Natural killer cell (primary cell): ENCODE measurements around the gene RNF4. TPM values are rescaled to one million over a fixed set of nuclear protein-coding genes. Genes with fewer than 3 reads are reported as not detected.

ENCODE experiments used
- ATAC-seq, 3 donors: fragments of 150-1000 bp in 2 of 3; fragments of 200-7000 bp in 1 of 3; cut with Tn5 transposase; 1 replicate in 1 of 3; 2 replicates in 2 of 3; pipeline ENCODE4 v1.10.0; 2021; ENCODE audit warnings: mild to moderate bottlenecking in 2 of 3, moderate library complexity in 2 of 3
- DNase-seq, 2 donors: peaks; one replicate each; pipeline versions ENCODE4 v3.0.0 to v3.0.0-alpha.2; 2013 to 2021; ENCODE audit warnings: mixed read lengths in 1 of 2
- H3K27ac ChIP-seq: one replicate; pipeline ENCODE4 v1.5.1; 2013; ENCODE audit warnings: mild to moderate bottlenecking, low read length
- H3K27me3 ChIP-seq: one replicate; pipeline ENCODE4 v1.6.1; 2013; ENCODE audit warnings: low read length; ENCODE audit not compliant: control insufficient read depth, insufficient read depth
- H3K36me3 ChIP-seq: one replicate; pipeline ENCODE4 v1.6.1; 2013; ENCODE audit warnings: low read length; ENCODE audit not compliant: control insufficient read depth, insufficient read depth
- H3K4me1 ChIP-seq: one replicate; pipeline ENCODE4 v1.6.1; 2013; ENCODE audit warnings: low read length; ENCODE audit not compliant: control insufficient read depth, insufficient read depth
- H3K4me3 ChIP-seq: one replicate; pipeline ENCODE4 v1.5.1; 2013; ENCODE audit warnings: low read length
- H3K9me3 ChIP-seq: one replicate; pipeline ENCODE4 v1.6.1; 2013; ENCODE audit warnings: low read length; ENCODE audit not compliant: control insufficient read depth, insufficient read depth
- H3K27ac Mint-ChIP-seq, 2 donors: one replicate each; pipeline ENCODE4 v1.8.0; 2022; ENCODE audit warnings: mild to moderate bottlenecking in 2 of 2, mixed read lengths in 2 of 2, moderate library complexity in 1 of 2
- H3K27me3 Mint-ChIP-seq, 2 donors: one replicate each; pipeline ENCODE4 v1.8.0; 2022; ENCODE audit warnings: low read depth in 2 of 2, mixed read lengths in 2 of 2
- H3K36me3 Mint-ChIP-seq: one replicate; pipeline ENCODE4 v1.8.0; 2022; ENCODE audit warnings: mixed read lengths
- H3K4me1 Mint-ChIP-seq, 2 donors: one replicate each; pipeline ENCODE4 v1.8.0; 2022; ENCODE audit warnings: mixed read lengths in 2 of 2
- H3K4me3 Mint-ChIP-seq: one replicate; pipeline ENCODE4 v1.8.0; 2022; ENCODE audit warnings: mild to moderate bottlenecking, moderate library complexity, mixed read lengths
- H3K9me3 Mint-ChIP-seq, 2 donors: one replicate each; pipeline ENCODE4 v1.8.0; 2022; ENCODE audit warnings: mixed read lengths in 2 of 2
- WGBS: methylation state at CpG from one replicate; pipeline ENCODE4 v1.1.7; 2013; ENCODE audit warnings: missing lambda C conversion rate; ENCODE audit not compliant: insufficient coverage; 5-methylcytosine and 5-hydroxymethylcytosine counted together
- intact Hi-C: fragments of 100-400 bp; cut with micrococcal nuclease; formaldehyde crosslinking; loops from one replicate; pipeline ENCODE4 v1.14.2; 2022
- total RNA-seq, 4 donors: library from RNA; stranded (reverse); fragments of 120-200 nt in 1 of 4; gene quantifications; one replicate each; pipeline versions ENCODE4 v1.2.3 to v1.2.4, GENCODE V29; 2013 to 2022
- TF ChIP-seq, protein P1 (sequence below): fragments of 200-600 bp; IDR thresholded peaks from one replicate; pipeline ENCODE4 v1.8.0; 2022; ENCODE audit warnings: antibody characterized with exemption

RNF4 gene
- total RNA-seq, 3 donors from 2014 or later (not counting 1 experiment from before 2014, with no cell fraction given): 103 to 130 (median 123) TPM

GRCh38 chr4:2470791-2471190 lies 1.9 kb downstream of the RNF4 start:
- H3K9me3 Mint-ChIP-seq: no peaks in the 10 kb centered on the region
- peak in 1 of 2 donors; percentile 55 for DNase-seq
- peaks cover 52 to 62% of the 10 kb centered on the region in 2 donors for H3K4me1 Mint-ChIP-seq
- no peaks in the 10 kb centered on the region for H3K36me3 Mint-ChIP-seq
- peak in 1 of 3 donors; percentile 14 for ATAC-seq
- peaks cover 18% of the 10 kb centered on the region for H3K36me3 ChIP-seq
- no peak overlapping the region for H3K4me3 ChIP-seq
- H3K27me3 Mint-ChIP-seq: no peaks in the 10 kb centered on the region
- peaks cover 43% of the 10 kb centered on the region for H3K4me1 ChIP-seq
- no peaks in the 10 kb centered on the region for H3K9me3 ChIP-seq
- TF ChIP-seq, protein P1, sequence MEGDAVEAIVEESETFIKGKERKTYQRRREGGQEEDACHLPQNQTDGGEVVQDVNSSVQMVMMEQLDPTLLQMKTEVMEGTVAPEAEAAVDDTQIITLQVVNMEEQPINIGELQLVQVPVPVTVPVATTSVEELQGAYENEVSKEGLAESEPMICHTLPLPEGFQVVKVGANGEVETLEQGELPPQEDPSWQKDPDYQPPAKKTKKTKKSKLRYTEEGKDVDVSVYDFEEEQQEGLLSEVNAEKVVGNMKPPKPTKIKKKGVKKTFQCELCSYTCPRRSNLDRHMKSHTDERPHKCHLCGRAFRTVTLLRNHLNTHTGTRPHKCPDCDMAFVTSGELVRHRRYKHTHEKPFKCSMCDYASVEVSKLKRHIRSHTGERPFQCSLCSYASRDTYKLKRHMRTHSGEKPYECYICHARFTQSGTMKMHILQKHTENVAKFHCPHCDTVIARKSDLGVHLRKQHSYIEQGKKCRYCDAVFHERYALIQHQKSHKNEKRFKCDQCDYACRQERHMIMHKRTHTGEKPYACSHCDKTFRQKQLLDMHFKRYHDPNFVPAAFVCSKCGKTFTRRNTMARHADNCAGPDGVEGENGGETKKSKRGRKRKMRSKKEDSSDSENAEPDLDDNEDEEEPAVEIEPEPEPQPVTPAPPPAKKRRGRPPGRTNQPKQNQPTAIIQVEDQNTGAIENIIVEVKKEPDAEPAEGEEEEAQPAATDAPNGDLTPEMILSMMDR: no peak
- peak overlapping the region; percentile 97 for H3K4me3 Mint-ChIP-seq
- intact Hi-C loops: no loop called here
- no peaks in the 10 kb centered on the region for H3K27me3 ChIP-seq
- H3K27ac Mint-ChIP-seq: peak overlapping the region; percentile 97 to 98
- peak overlapping the region; percentile 87 for H3K27ac ChIP-seq
- WGBS: 64% methylated on average over 7 of the region's 7 CpGs

DNA sequence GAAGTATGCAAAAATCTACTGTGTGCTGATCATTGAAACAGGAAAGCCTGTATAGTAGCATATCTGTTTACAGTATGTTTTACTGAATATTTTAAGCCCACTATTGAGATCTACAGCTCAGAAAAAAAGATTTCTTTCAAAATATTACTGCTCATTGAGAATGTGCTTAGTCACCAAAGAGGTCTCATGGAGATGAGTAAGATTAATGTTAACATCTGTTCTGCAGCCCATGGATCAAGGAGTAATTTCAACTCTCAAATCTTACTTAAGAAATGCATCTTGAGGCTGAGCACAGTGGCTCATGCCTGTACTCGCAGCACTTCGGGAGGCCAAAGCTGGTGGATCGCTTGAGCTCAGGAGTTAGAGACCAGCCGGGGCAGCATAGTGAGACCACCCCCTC lies 3.3 kb downstream of the RNF4 start:
- H3K9me3 Mint-ChIP-seq: no peaks in the 10 kb centered on the region
- no peak overlapping the region for H3K4me3 ChIP-seq
- DNase-seq (no peak), ATAC-seq (no peak)
- 90% methylated on average over 2 of the region's 4 CpGs for WGBS
- H3K27ac Mint-ChIP-seq: peak overlapping the region; percentile 97 to 98
- H3K4me3 Mint-ChIP-seq: no peak overlapping the region
- H3K27me3 ChIP-seq: no peaks in the 10 kb centered on the region
- H3K36me3 Mint-ChIP-seq: no peaks in the 10 kb centered on the region
- H3K36me3 ChIP-seq: peaks cover 18% of the 10 kb centered on the region
- H3K9me3 ChIP-seq: no peaks in the 10 kb centered on the region
- intact Hi-C loops: no loop called here
- TF ChIP-seq, protein P1: no peak
- H3K4me1 ChIP-seq: peaks cover 50% of the 10 kb centered on the region
- H3K27me3 Mint-ChIP-seq: no peaks in the 10 kb centered on the region
- H3K4me1 Mint-ChIP-seq: peaks cover 65 to 75% of the 10 kb centered on the region in 2 donors
- H3K27ac ChIP-seq: no peak overlapping the region

- DNase-seq (no peak), ATAC-seq (peak in 1 of 3 donors; percentile 5)
- Histone ChIP-seq H3K27ac (no peak overlapping the region), H3K4me1 (peaks cover 66% of the 10 kb centered on the region), H3K27me3 (no peaks in the 10 kb centered on the region), H3K36me3 (peaks cover 5% of the 10 kb centered on the region), H3K9me3 (no peaks in the 10 kb centered on the region), H3K4me3 (no peak overlapping the region)
- peak overlapping the region; percentile 2 for H3K4me3 Mint-ChIP-seq
- H3K27me3 Mint-ChIP-seq: no peaks in the 10 kb centered on the region
- no peaks in the 10 kb centered on the region for H3K36me3 Mint-ChIP-seq
- WGBS: 3% methylated on average over 3 of the region's 3 CpGs
- peaks cover 76 to 80% of the 10 kb centered on the region in 2 donors for H3K4me1 Mint-ChIP-seq
- peak overlapping the region; percentile 30 to 78 for H3K27ac Mint-ChIP-seq
- H3K9me3 Mint-ChIP-seq: no peaks in the 10 kb centered on the region
- intact Hi-C loops: no loop called here
- TF ChIP-seq, protein P1: no peak
These were observed 9.3 kb downstream of the RNF4 start for GRCh38 chr4:2478229-2478628.

- peak overlapping the region; percentile 1 for H3K4me3 Mint-ChIP-seq
- intact Hi-C loops: no loop called here
- H3K9me3 Mint-ChIP-seq: no peaks in the 10 kb centered on the region
- TF ChIP-seq, protein P1: no peak
- Histone ChIP-seq H3K36me3 (peaks cover 2% of the 10 kb centered on the region), H3K4me3 (no peak overlapping the region), H3K27me3 (no peaks in the 10 kb centered on the region), H3K4me1 (peaks cover 77% of the 10 kb centered on the region), H3K9me3 (no peaks in the 10 kb centered on the region), H3K27ac (no peak overlapping the region)
- 90% methylated on average over 5 of the region's 5 CpGs for WGBS
- no peak for DNase-seq
- no peaks in the 10 kb centered on the region for H3K27me3 Mint-ChIP-seq
- peaks cover 92 to 94% of the 10 kb centered on the region in 2 donors for H3K4me1 Mint-ChIP-seq
- H3K36me3 Mint-ChIP-seq: no peaks in the 10 kb centered on the region
- no peak for ATAC-seq
- H3K27ac Mint-ChIP-seq: peak overlapping the region; percentile 57 to 78
These were observed 11.7 kb downstream of the RNF4 start for GRCh38 chr4:2480649-2481048.
